PFSK-1 (cell line): ENCODE data around the gene A1CF.

Source experiments
- FOXP2 ChIP-seq: optimal IDR thresholded peaks from 2 replicates; pipeline ENCODE3; 2011; ENCODE audit warnings: borderline replicate concordance, control low read depth, inconsistent platforms; ENCODE audit not compliant: insufficient read depth; ENCODE audit errors: extremely low read length, extremely low read depth
- POLR2AphosphoS5 ChIP-seq: IDR thresholded peaks from 2 replicates; pipeline ENCODE4 v1.6.1; 2012; ENCODE audit warnings: low read depth, mild to moderate bottlenecking, control low read depth, low read length, moderate library complexity
- SIN3A ChIP-seq: IDR thresholded peaks from 2 replicates; pipeline ENCODE4 v1.6.1; 2012; ENCODE audit warnings: mild to moderate bottlenecking, low read length, moderate library complexity, borderline replicate concordance; ENCODE audit not compliant: insufficient read depth
- TAF1 ChIP-seq: IDR thresholded peaks from 2 replicates; pipeline ENCODE4 v1.6.1; 2012; ENCODE audit warnings: low read length, control low read depth, borderline replicate concordance; ENCODE audit not compliant: insufficient read depth
- TF ChIP-seq, protein P1 (sequence below), 2 experiments: IDR thresholded peaks; 2 replicates each; pipeline versions ENCODE4 v1.6.1 to v1.8.0; 2011 to 2012; ENCODE audit warnings: low read depth in 2 of 2, low read length in 2 of 2, control low read depth in 1 of 2, inconsistent platforms in 1 of 2, mild to moderate bottlenecking in 1 of 2, moderate library complexity in 1 of 2; ENCODE audit not compliant: insufficient read depth in 1 of 2

The A1CF gene

DNA sequence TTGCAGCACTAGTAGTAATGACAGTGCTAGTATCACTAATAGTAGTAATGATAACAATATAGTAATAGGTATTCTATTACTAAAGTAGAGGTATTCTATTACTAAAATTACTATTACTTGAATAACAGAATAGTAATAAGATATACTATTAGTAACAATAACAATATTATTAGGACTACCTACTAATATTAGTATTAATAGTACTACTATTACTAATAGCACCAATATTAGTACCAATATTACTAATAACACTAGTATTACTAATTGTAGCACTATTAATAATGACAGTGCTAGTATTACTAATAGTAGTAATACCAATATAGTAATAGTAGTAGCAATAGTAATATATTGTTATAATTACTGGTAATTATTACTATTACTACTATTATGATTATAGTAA lies 24.1 kb downstream of the A1CF start:
- TF ChIP-seq POLR2AphosphoS5 (no peak), TAF1 (no peak), SIN3A (no peak), FOXP2 (no peak)
- TF ChIP-seq, protein P1, sequence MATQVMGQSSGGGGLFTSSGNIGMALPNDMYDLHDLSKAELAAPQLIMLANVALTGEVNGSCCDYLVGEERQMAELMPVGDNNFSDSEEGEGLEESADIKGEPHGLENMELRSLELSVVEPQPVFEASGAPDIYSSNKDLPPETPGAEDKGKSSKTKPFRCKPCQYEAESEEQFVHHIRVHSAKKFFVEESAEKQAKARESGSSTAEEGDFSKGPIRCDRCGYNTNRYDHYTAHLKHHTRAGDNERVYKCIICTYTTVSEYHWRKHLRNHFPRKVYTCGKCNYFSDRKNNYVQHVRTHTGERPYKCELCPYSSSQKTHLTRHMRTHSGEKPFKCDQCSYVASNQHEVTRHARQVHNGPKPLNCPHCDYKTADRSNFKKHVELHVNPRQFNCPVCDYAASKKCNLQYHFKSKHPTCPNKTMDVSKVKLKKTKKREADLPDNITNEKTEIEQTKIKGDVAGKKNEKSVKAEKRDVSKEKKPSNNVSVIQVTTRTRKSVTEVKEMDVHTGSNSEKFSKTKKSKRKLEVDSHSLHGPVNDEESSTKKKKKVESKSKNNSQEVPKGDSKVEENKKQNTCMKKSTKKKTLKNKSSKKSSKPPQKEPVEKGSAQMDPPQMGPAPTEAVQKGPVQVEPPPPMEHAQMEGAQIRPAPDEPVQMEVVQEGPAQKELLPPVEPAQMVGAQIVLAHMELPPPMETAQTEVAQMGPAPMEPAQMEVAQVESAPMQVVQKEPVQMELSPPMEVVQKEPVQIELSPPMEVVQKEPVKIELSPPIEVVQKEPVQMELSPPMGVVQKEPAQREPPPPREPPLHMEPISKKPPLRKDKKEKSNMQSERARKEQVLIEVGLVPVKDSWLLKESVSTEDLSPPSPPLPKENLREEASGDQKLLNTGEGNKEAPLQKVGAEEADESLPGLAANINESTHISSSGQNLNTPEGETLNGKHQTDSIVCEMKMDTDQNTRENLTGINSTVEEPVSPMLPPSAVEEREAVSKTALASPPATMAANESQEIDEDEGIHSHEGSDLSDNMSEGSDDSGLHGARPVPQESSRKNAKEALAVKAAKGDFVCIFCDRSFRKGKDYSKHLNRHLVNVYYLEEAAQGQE (IDR thresholded peaks at IDR 0.05; ENCODE audit: insufficient read depth in 1 of 2, low read depth in 2 of 2, low read length in 2 of 2): no peak

DNA sequence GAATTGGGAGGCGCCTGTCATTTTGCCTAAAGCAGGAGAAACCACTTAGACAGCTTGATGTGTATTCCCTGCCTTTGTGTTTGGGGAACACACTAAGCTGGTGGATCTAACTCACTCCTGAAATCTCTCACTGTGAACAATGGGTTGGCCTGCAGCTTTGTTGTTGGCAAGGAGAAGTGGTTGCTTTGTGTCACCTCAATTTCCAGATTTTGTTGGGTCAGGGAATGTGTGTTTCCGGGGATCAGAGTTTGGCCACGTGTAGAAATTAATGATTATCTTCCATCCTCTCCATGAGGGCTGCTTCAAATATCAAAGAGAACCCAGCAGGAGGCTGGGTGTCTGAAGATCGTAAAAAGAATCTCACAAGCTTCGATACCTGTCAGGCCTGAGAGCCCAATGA lies 27.8 kb downstream of the A1CF start:
- TF ChIP-seq POLR2AphosphoS5: no peak
- TF ChIP-seq, protein P1 (IDR thresholded peaks at IDR 0.05; ENCODE audit: insufficient read depth in 1 of 2, low read depth in 2 of 2, low read length in 2 of 2): no peak
- TF ChIP-seq SIN3A: no peak
- no peak for TF ChIP-seq FOXP2
- no peak for TF ChIP-seq TAF1

DNA sequence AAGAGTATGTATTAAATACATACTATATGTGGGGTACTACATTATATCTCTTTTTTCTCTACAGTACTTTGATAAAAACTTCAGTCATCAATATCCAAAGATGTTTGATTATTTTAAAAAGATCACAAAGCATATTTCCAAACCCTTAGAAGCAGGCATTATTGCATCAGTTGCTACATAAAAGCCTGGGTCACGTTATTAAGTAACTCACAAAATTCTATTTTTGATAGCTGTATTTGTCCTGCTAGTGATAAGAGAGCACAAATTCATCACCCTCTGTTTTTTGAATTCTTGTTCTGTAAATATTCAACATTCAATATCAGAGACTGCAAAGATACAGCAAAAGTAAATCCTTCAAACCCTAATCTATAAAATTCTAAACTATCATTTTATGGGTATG lies 30.0 kb downstream of the A1CF start:
- TF ChIP-seq FOXP2 (no peak), SIN3A (no peak), POLR2AphosphoS5 (no peak), TAF1 (no peak)
- TF ChIP-seq, protein P1 (IDR thresholded peaks at IDR 0.05; ENCODE audit: insufficient read depth in 1 of 2, low read depth in 2 of 2, low read length in 2 of 2): no peak

DNA sequence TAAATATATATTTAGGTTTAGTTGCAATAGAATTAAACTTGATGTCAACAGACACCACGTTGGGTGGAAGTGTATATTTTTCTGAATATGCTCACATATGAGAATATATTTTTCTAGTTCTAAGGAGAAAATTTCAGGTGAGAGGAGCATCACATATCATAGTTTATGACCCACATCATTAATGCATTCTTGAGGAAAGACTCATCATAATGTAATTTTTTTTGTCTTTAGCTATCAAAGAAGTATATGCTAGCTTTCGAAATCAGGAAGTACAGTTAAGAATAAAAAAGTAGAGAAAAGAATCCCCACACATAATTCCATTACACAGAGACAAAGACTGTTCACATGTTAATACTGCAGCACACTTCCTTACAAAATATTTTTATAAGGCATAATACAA lies 30.4 kb downstream of the A1CF start:
- TF ChIP-seq SIN3A (no peak), TAF1 (no peak), POLR2AphosphoS5 (no peak), FOXP2 (no peak)
- TF ChIP-seq, protein P1 (IDR thresholded peaks at IDR 0.05; ENCODE audit: insufficient read depth in 1 of 2, low read depth in 2 of 2, low read length in 2 of 2): no peak

DNA sequence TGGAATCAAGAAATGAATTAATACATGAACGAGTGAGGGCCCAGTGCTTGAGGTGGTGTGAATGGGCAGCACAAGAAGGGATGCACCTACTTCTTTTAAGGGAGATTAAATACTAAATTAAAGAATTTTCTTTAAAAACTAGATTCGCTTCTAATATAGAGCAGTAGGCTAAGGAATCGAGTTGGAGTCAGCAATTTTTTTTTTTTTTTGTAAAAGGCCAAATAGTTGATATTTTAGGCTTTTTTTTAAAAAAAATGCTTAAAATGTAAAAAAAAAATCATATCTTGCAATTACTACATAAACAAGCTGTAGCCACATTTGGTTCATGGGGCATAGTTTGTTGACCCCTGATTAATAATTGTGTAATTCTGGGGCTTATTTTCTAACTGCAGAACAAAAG lies 31.9 kb downstream of the A1CF start:
- TF ChIP-seq, protein P1 (IDR thresholded peaks at IDR 0.05; ENCODE audit: insufficient read depth in 1 of 2, low read depth in 2 of 2, low read length in 2 of 2): no peak
- TF ChIP-seq FOXP2 (no peak), TAF1 (no peak), POLR2AphosphoS5 (no peak), SIN3A (no peak)
